ENCODE results near the gene MSMB.
"Not testable (repeated sequence)": the region's sequence is repeated elsewhere in the genome, so short reads cannot be mapped to it uniquely, and the experiment has no call there.

The MSMB gene

GRCh38 chr10:46069771-46070463 is 23.8 kb upstream of the MSMB start:
- DNase-seq: no peak

GRCh38 chr10:46068905-46069304 is 22.8 kb upstream of the MSMB start:
- no peak for DNase-seq

GRCh38 chr10:46068117-46068516 is 22.0 kb upstream of the MSMB start:
- no peak for DNase-seq

- no peak for DNase-seq
Measured at GRCh38 chr10:46064269-46064817, 18.3 kb upstream of the MSMB start.

GRCh38 chr10:46062723-46063428 is 16.8 kb upstream of the MSMB start:
- no peak for DNase-seq

- no peak for DNase-seq
Measured at GRCh38 chr10:46060706-46061105, 14.6 kb upstream of the MSMB start.

GRCh38 chr10:46057927-46058326 is 11.9 kb upstream of the MSMB start:
- not testable (repeated sequence) for DNase-seq

GRCh38 chr10:46057038-46057437 is 11.0 kb upstream of the MSMB start:
- DNase-seq: no peak

GRCh38 chr10:46055771-46056170 is 9.7 kb upstream of the MSMB start:
- DNase-seq: no peak

GRCh38 chr10:46053534-46054434 is 7.7 kb upstream of the MSMB start:
- no peak for DNase-seq

- no peak for DNase-seq
Measured at GRCh38 chr10:46052791-46053375, 6.8 kb upstream of the MSMB start.

- DNase-seq: no peak
Measured at GRCh38 chr10:46052057-46052790, 6.2 kb upstream of the MSMB start.

- no peak for DNase-seq
Measured at GRCh38 chr10:46050941-46051623, 5.0 kb upstream of the MSMB start.

GRCh38 chr10:46049497-46049831 is 3.4 kb upstream of the MSMB start:
- not testable (repeated sequence) for DNase-seq

- no peak for DNase-seq
Measured at GRCh38 chr10:46048152-46048551, 2.1 kb upstream of the MSMB start.

- DNase-seq: no peak
Measured at GRCh38 chr10:46042527-46042926, 3.5 kb downstream of the MSMB start.

- no peak for DNase-seq
Measured at GRCh38 chr10:46040004-46040403, 6.1 kb downstream of the MSMB start.

- DNase-seq: no peak
Measured at GRCh38 chr10:46037107-46037825, 8.8 kb downstream of the MSMB start.

- DNase-seq: no peak
Measured at GRCh38 chr10:46035923-46036849, 9.9 kb downstream of the MSMB start.

- no peak for DNase-seq
Measured at GRCh38 chr10:46033602-46034011, 12.5 kb downstream of the MSMB start.
